Erythroblast (primary cell): ENCODE results near the gene TIMP1.

Experiments used
- GATA1 ChIP-seq: IDR thresholded peaks from 2 replicates; pipeline ENCODE4 v1.6.1; 2011; ENCODE audit warnings: low read depth, mild to moderate bottlenecking, control low read depth, low read length, moderate library complexity
- POLR2A ChIP-seq: IDR thresholded peaks from 2 replicates; pipeline ENCODE4 v1.6.1; 2011; ENCODE audit warnings: mild to moderate bottlenecking, low read length

GRCh38 chrX:47558436-47558835, 23.8 kb upstream of the TIMP1 start:
- no peak for TF ChIP-seq POLR2A
- no peak for TF ChIP-seq GATA1
